Mesothelial cell of epicardium (in vitro differentiated cells): ENCODE measurements around the gene CLIC5. TPM values are rescaled to one million over a fixed set of nuclear protein-coding genes. Genes with fewer than 3 reads are reported as not detected.

Experiments used
- DNase-seq, 2 experiments: peaks; one replicate each; pipeline ENCODE4 v3.0.0; 2021; ENCODE audit warnings: low spot score in 2 of 2; ENCODE audit not compliant: unreplicated experiment in 2 of 2
- H3K27ac Mint-ChIP-seq: 2 replicates; pipeline ENCODE4 v1.8.0; 2021; ENCODE audit warnings: mixed read lengths
- H3K27me3 Mint-ChIP-seq: 2 replicates; pipeline ENCODE4 v1.8.0; 2021; ENCODE audit warnings: low read depth, mixed read lengths
- H3K36me3 Mint-ChIP-seq: 2 replicates; pipeline ENCODE4 v1.8.0; 2021; ENCODE audit warnings: mixed read lengths
- H3K4me1 Mint-ChIP-seq: 2 replicates; pipeline ENCODE4 v1.8.0; 2021; ENCODE audit warnings: mixed read lengths
- H3K4me3 Mint-ChIP-seq: 2 replicates; pipeline ENCODE4 v1.8.0; 2021; ENCODE audit warnings: mild to moderate bottlenecking, moderate library complexity, mixed read lengths
- H3K9me3 Mint-ChIP-seq: 2 replicates; pipeline ENCODE4 v1.8.0; 2021; ENCODE audit warnings: mixed read lengths
- CTCF ChIP-seq: fragments of 200-600 bp; sonication (generic); IDR thresholded peaks from one replicate; pipeline ENCODE4 v1.5.0; 2021; ENCODE audit warnings: antibody characterized with exemption; ENCODE audit not compliant: unreplicated experiment
- total RNA-seq: library from RNA; stranded (reverse); gene quantifications from 3 replicates; pipeline ENCODE4 v1.2.1, GENCODE V29; 2021

The CLIC5 gene
- total RNA-seq = 1.8 to 2.4 TPM (median 2.1 TPM) in 3 replicates

- Mint-ChIP-seq H3K4me1 (peaks cover 23% of the 10 kb centered on the region), H3K9me3 (no peaks in the 10 kb centered on the region), H3K27ac (no peak within 1 kb of the TSS), H3K4me3 (peak within 1 kb of the TSS; percentile 69), H3K36me3 (no peaks in the 10 kb centered on the region), H3K27me3 (peaks cover 61% of the 10 kb centered on the region)
- DNase-seq = peak in 1 of 2 experiments; percentile 40
- TF ChIP-seq CTCF = no peak
Measured at GRCh38 chr6:46015119-46015968, at the start of gene CLIC5. CLIC5 (minus strand) TSS chr6:46015860; CDS start chr6:46015542, 318 bp downstream.

- no peak for DNase-seq
- Mint-ChIP-seq H3K27me3 (peaks cover 4% of the 10 kb centered on the region), H3K4me1 (peaks cover 10% of the 10 kb centered on the region), H3K4me3 (no peak overlapping the region), H3K9me3 (peaks cover 12% of the 10 kb centered on the region), H3K27ac (peak overlapping the region; percentile 22), H3K36me3 (no peaks in the 10 kb centered on the region)
- TF ChIP-seq CTCF = no peak
Measured at GRCh38 chr6:46062991-46063390, 47.3 kb upstream of the CLIC5 start.

- no peak for DNase-seq
- no peak overlapping the region for H3K4me3 Mint-ChIP-seq
- peaks cover 1% of the 10 kb centered on the region for H3K27me3 Mint-ChIP-seq
- no peak for TF ChIP-seq CTCF
- H3K36me3 Mint-ChIP-seq = no peaks in the 10 kb centered on the region
- H3K4me1 Mint-ChIP-seq = peaks cover 10% of the 10 kb centered on the region
- H3K9me3 Mint-ChIP-seq = peaks cover 18% of the 10 kb centered on the region
- peak overlapping the region; percentile 29 for H3K27ac Mint-ChIP-seq
Measured at GRCh38 chr6:46062312-46062711, 46.7 kb upstream of the CLIC5 start.

GRCh38 chr6:46061497-46061896 is 45.8 kb upstream of the CLIC5 start:
- no peaks in the 10 kb centered on the region for H3K27me3 Mint-ChIP-seq
- no peak for DNase-seq
- no peak overlapping the region for H3K27ac Mint-ChIP-seq
- H3K4me3 Mint-ChIP-seq = no peak overlapping the region
- peaks cover 10% of the 10 kb centered on the region for H3K4me1 Mint-ChIP-seq
- TF ChIP-seq CTCF = no peak
- no peaks in the 10 kb centered on the region for H3K36me3 Mint-ChIP-seq
- peaks cover 26% of the 10 kb centered on the region for H3K9me3 Mint-ChIP-seq

GRCh38 chr6:46059608-46060007 is 43.9 kb upstream of the CLIC5 start:
- H3K36me3 Mint-ChIP-seq = no peaks in the 10 kb centered on the region
- no peak for DNase-seq
- no peaks in the 10 kb centered on the region for H3K27me3 Mint-ChIP-seq
- H3K4me3 Mint-ChIP-seq = no peak overlapping the region
- no peak for TF ChIP-seq CTCF
- H3K4me1 Mint-ChIP-seq = peaks cover 10% of the 10 kb centered on the region
- peaks cover 28% of the 10 kb centered on the region for H3K9me3 Mint-ChIP-seq
- no peak overlapping the region for H3K27ac Mint-ChIP-seq
